ENCODE data around the gene ARHGAP6. TPM values are rescaled to one million over a fixed set of nuclear protein-coding genes. Genes with fewer than 3 reads are reported as not detected.

Gene ARHGAP6
- total and polyA plus RNA-seq, 9 of the 15 experiments (the other 6 are each of a cell fraction or from before 2014, with no cell fraction given) = 12.5 to 63.6 (median 41.8) TPM

- no peak for TF ChIP-seq SRF (CRISPR knock-in tag; IDR thresholded peaks at IDR 0.05)
- TF ChIP-seq DIDO1 (tag; IDR thresholded peaks at IDR 0.05; ENCODE audit: low read depth) = no peak
- no peak for TF ChIP-seq CAMTA2 (CRISPR knock-in tag; conservative IDR thresholded peaks at IDR 0.05)
- TF ChIP-seq ZNF507 (tag; conservative IDR thresholded peaks at IDR 0.05) = no peak
- TF ChIP-seq MEIS2 (IDR thresholded peaks at IDR 0.05; ENCODE audit: partially characterized antibody) = peak; percentile 62
- TF ChIP-seq KLF1 (tag; IDR thresholded peaks at IDR 0.05) = no peak
- no peak for TF ChIP-seq ADNP (tag; IDR thresholded peaks at IDR 0.05)
- no peak for TF ChIP-seq POLR3G (IDR thresholded peaks at IDR 0.05; ENCODE audit: extremely low read depth, insufficient read length, insufficient replicate concordance)
- no peak for TF ChIP-seq NR2C2 (CRISPR knock-in tag; IDR thresholded peaks at IDR 0.05)
- 0 out of 2 replicates have a peak, but pooled peaks have one; percentile 27 for TF ChIP-seq NR2C2 (tag; IDR thresholded peaks at IDR 0.05)
- no peak for TF ChIP-seq MEF2A (IDR thresholded peaks at IDR 0.05; ENCODE audit: control insufficient read depth, low read depth, low read length)
- TF ChIP-seq DPF2 (IDR thresholded peaks at IDR 0.05) = no peak; the same call in 1 of the 2 replicates
- no peak for TF ChIP-seq SPI1 (IDR thresholded peaks at IDR 0.05; ENCODE audit: borderline replicate concordance, low read depth, low read length)
- TF ChIP-seq HDAC8 (tag; IDR thresholded peaks at IDR 0.05) = no peak
- peak; percentile 85 for TF ChIP-seq GTF2E2 (tag; IDR thresholded peaks at IDR 0.05)
- TF ChIP-seq TSHZ1 (CRISPR knock-in tag; IDR thresholded peaks at IDR 0.05) = no peak
- 0 out of 4 replicates have a peak, but pooled peaks of 1 of the 2 experiments have one; percentile 22 for TF ChIP-seq TEAD1 (CRISPR knock-in tag; IDR thresholded peaks at IDR 0.05)
- no peak for TF ChIP-seq SIN3B (IDR thresholded peaks at IDR 0.05; ENCODE audit: low read depth)
- no peak for TF ChIP-seq SMARCE1 (IDR thresholded peaks at IDR 0.05)
- peak; percentile 57 for TF ChIP-seq NFRKB (IDR thresholded peaks at IDR 0.05; ENCODE audit: low read depth)
- peak in 1 of 2 experiments; percentile 35; a peak in 1 of 4 replicates for TF ChIP-seq ZMIZ1 (IDR thresholded peaks at IDR 0.05; ENCODE audit: low read depth in 2 of 2, low read length in 2 of 2)
- TF ChIP-seq POLR2A (conservative IDR thresholded peaks at IDR 0.05) = 0 out of 2 replicates have a peak, but pooled peaks have one; percentile 47
- peak; percentile 77 for TF ChIP-seq ZFX (CRISPR knock-in tag; IDR thresholded peaks at IDR 0.05)
- peak; percentile 80 for TF ChIP-seq BRD9 (IDR thresholded peaks at IDR 0.05; ENCODE audit: low read depth, partially characterized antibody)
Observed at GRCh38 chrX:11426712-11427452, 238.8 kb downstream of the ARHGAP6 start (continued).
